ENCODE measurements around the gene NALCN.

DNA sequence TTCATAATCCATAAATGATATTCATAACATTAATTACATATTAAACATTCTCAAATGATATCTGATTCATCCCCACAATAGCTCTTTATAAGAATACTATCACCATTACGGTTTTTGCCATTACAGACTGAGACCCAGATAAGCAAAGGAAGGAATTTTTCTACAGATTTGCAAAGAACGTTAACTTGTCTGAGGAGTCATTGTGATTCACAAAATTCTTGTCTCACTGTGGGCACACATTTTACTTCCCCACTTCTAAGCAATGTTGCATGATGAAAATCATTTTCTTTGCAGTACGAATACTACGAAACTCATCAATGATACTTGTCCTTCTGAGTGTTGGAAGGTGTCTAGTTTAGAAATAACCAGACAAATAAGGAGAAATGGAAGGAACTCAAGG is 70.1 kb downstream of the NALCN start:
- TF ChIP-seq, protein P1, sequence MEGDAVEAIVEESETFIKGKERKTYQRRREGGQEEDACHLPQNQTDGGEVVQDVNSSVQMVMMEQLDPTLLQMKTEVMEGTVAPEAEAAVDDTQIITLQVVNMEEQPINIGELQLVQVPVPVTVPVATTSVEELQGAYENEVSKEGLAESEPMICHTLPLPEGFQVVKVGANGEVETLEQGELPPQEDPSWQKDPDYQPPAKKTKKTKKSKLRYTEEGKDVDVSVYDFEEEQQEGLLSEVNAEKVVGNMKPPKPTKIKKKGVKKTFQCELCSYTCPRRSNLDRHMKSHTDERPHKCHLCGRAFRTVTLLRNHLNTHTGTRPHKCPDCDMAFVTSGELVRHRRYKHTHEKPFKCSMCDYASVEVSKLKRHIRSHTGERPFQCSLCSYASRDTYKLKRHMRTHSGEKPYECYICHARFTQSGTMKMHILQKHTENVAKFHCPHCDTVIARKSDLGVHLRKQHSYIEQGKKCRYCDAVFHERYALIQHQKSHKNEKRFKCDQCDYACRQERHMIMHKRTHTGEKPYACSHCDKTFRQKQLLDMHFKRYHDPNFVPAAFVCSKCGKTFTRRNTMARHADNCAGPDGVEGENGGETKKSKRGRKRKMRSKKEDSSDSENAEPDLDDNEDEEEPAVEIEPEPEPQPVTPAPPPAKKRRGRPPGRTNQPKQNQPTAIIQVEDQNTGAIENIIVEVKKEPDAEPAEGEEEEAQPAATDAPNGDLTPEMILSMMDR (conservative IDR thresholded peaks at IDR 0.05; ENCODE audit: low read depth in 2 of 2): no peak
- no peak for TF ChIP-seq EZH2phosphoT487 (IDR thresholded peaks at IDR 0.05; ENCODE audit: unreplicated experiment)
- no peak for TF ChIP-seq JUNB (IDR thresholded peaks at IDR 0.05; ENCODE audit: unreplicated experiment)
- TF ChIP-seq EZH2 (IDR thresholded peaks at IDR 0.05; ENCODE audit: low read depth, unreplicated experiment): no peak
- no peak for TF ChIP-seq CREB1 (CRISPR knock-in tag; IDR thresholded peaks at IDR 0.05; ENCODE audit: low read depth)
- TF ChIP-seq POLR2AphosphoS5 (IDR thresholded peaks at IDR 0.05; ENCODE audit: low read depth): no peak
